Osteoblast (primary cell): ENCODE results near the gene OXNAD1. TPM values are rescaled to one million over a fixed set of nuclear protein-coding genes. Genes with fewer than 3 reads are reported as not detected.

ENCODE experiments used
- DNase-seq: peaks from one replicate; pipeline ENCODE4 v3.0.0; 2011; ENCODE audit warnings: low spot score, mixed read lengths; ENCODE audit not compliant: insufficient read length; ENCODE audit errors: missing footprints
- H2AFZ ChIP-seq: 2 replicates; pipeline ENCODE4 v1.6.0; 2011; ENCODE audit warnings: mild to moderate bottlenecking, low read length
- H3K27ac ChIP-seq: 2 replicates; pipeline ENCODE4 v1.5.1; 2011; ENCODE audit warnings: mild to moderate bottlenecking, low read depth, low read length, moderate library complexity
- H3K27me3 ChIP-seq: 2 replicates; pipeline ENCODE4 v1.6.0; 2012; ENCODE audit warnings: mild to moderate bottlenecking, control low read depth, inconsistent platforms, low read length, moderate library complexity; ENCODE audit not compliant: insufficient read depth
- H3K36me3 ChIP-seq: 2 replicates; pipeline ENCODE4 v1.5.1; 2011; ENCODE audit warnings: mild to moderate bottlenecking, low read length, control low read depth, moderate library complexity; ENCODE audit not compliant: insufficient read depth
- H3K4me1 ChIP-seq: 2 replicates; pipeline ENCODE4 v1.5.1; 2011; ENCODE audit warnings: mild to moderate bottlenecking, low read length, control low read depth, moderate library complexity; ENCODE audit not compliant: insufficient read depth
- H3K4me2 ChIP-seq: 2 replicates; pipeline ENCODE4 v1.6.0; 2011; ENCODE audit warnings: mild to moderate bottlenecking, low read length; ENCODE audit not compliant: insufficient read depth
- H3K4me3 ChIP-seq: fragments of 200-600 bp; sonication (generic); 3 replicates; pipeline ENCODE4 v1.5.1; 2012; ENCODE audit warnings: mild to moderate bottlenecking, low read length, inconsistent platforms; ENCODE audit not compliant: insufficient read depth
- H3K79me2 ChIP-seq: 2 replicates; pipeline ENCODE4 v1.6.0; 2012; ENCODE audit warnings: mild to moderate bottlenecking, low read length, control low read depth, inconsistent platforms; ENCODE audit not compliant: insufficient read depth
- H3K9me3 ChIP-seq: 2 replicates; pipeline ENCODE4 v1.5.1; 2011; ENCODE audit warnings: low read depth, low read length, control low read depth
- H4K20me1 ChIP-seq: 2 replicates; pipeline ENCODE4 v1.6.0; 2012; ENCODE audit warnings: mild to moderate bottlenecking, low read length, control low read depth; ENCODE audit not compliant: insufficient read depth
- total RNA-seq: library from RNA; depleted of rRNA; stranded (reverse); fragments of >200 nt; gene quantifications from 2 replicates; pipeline ENCODE4 v1.2.3, GENCODE V29; 2012
- TF ChIP-seq, protein P1 (sequence below): IDR thresholded peaks from 2 replicates; pipeline ENCODE4 v1.5.1; 2011; ENCODE audit warnings: mild to moderate bottlenecking, low read depth, low read length, moderate library complexity; ENCODE audit errors: extremely low read depth

Gene OXNAD1
- total RNA-seq, 1 donor, result 11.9 TPM

DNA sequence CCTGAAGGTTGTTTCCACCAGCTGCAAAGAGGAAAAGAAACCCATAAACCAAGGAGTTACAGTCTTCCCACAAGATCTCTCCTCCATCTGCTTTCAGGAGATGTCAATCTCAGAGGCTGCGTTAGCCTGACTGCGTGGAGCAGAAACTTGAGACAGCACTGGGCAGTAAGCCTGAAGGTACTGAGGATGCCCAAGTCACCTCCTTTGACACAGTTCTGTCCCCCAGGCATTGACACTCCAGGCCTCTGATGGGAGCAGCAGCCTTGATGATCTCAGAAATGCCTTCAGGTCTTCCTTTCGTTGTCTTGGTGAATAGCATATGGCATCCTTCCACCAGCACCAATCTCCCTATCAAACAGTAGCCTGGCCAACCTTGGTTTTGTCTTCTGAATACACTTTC lies 89.3 kb downstream of the OXNAD1 start:
- Histone ChIP-seq H3K9me3 (no peaks in the 10 kb centered on the region), H3K4me2 (no peak overlapping the region), H4K20me1 (no peaks in the 10 kb centered on the region), H3K4me3 (no peak overlapping the region), H3K36me3 (no peaks in the 10 kb centered on the region), H3K79me2 (no peaks in the 10 kb centered on the region), H3K27ac (no peak overlapping the region), H3K4me1 (peaks cover 27% of the 10 kb centered on the region), H2AFZ (no peak overlapping the region), H3K27me3 (no peaks in the 10 kb centered on the region)
- no peak for DNase-seq
- TF ChIP-seq, protein P1, sequence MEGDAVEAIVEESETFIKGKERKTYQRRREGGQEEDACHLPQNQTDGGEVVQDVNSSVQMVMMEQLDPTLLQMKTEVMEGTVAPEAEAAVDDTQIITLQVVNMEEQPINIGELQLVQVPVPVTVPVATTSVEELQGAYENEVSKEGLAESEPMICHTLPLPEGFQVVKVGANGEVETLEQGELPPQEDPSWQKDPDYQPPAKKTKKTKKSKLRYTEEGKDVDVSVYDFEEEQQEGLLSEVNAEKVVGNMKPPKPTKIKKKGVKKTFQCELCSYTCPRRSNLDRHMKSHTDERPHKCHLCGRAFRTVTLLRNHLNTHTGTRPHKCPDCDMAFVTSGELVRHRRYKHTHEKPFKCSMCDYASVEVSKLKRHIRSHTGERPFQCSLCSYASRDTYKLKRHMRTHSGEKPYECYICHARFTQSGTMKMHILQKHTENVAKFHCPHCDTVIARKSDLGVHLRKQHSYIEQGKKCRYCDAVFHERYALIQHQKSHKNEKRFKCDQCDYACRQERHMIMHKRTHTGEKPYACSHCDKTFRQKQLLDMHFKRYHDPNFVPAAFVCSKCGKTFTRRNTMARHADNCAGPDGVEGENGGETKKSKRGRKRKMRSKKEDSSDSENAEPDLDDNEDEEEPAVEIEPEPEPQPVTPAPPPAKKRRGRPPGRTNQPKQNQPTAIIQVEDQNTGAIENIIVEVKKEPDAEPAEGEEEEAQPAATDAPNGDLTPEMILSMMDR, result no peak

Other genes with a start within 250 kb of the OXNAD1 start
- gene GALNT15, start 90.5 kb upstream of the OXNAD1 start, total RNA-seq, result 6.5 and 7.1 TPM in 2 replicates
- 21.4 and 27.4 TPM in 2 replicates for gene DPH3, start 269 bp upstream of the OXNAD1 start, total RNA-seq
- 94.6 and 99.2 TPM in 2 replicates for gene RFTN1, start 248.5 kb downstream of the OXNAD1 start, total RNA-seq